Stomach (tissue), 4 donors: ENCODE measurements around the gene SLC16A8.

Experiments
- EP300 ChIP-seq: sonication (generic); formaldehyde crosslinking; IDR thresholded peaks from one replicate; pipeline ENCODE4 v1.6.1; 2017; ENCODE audit warnings: antibody characterized with exemption
- POLR2A ChIP-seq, 4 donors: fragments of 450-650 bp; IDR thresholded peaks; one replicate each; pipeline ENCODE4 v1.6.1; 2016; ENCODE audit warnings: antibody characterized with exemption in 4 of 4, control low read depth in 2 of 4, mild to moderate bottlenecking in 1 of 4, moderate library complexity in 1 of 4
- POLR2AphosphoS5 ChIP-seq, 3 donors: sonication (generic); formaldehyde crosslinking; IDR thresholded peaks; one replicate each; pipeline ENCODE4 v1.6.1; 2016; ENCODE audit warnings: antibody characterized with exemption in 3 of 3
- TF ChIP-seq, protein P1 (sequence below), 7 experiments: fragments of 450-650 bp in 4 of 7; fragments of 200-600 bp in 3 of 7; sonication (generic) in 3 of 7; IDR thresholded peaks; one replicate each; pipeline ENCODE4 v1.5.1; 2016 to 2019; ENCODE audit warnings: antibody characterized with exemption in 7 of 7, control low read depth in 2 of 7, mild to moderate bottlenecking in 1 of 7

DNA sequence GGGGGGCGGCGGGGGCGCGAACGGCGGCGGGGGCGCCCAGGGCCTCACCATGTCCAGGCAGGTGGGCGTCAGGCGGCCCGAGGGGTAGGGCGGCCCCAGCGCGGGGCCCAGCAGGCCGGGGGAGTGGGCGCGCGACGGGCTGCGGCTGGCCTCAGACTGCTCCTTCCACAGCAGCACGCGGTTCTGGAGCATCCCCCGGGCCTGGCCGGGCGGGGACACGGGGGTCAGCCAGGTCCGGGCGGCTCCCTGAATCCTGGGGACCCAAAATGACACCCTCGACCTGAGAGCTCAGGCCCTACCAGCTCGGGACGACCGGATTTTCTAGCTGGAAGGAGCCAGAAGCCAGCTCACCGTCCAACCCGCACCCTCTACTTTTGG lies 5.5 kb upstream of the SLC16A8 start:
- no peak for TF ChIP-seq EP300
- TF ChIP-seq, protein P1, sequence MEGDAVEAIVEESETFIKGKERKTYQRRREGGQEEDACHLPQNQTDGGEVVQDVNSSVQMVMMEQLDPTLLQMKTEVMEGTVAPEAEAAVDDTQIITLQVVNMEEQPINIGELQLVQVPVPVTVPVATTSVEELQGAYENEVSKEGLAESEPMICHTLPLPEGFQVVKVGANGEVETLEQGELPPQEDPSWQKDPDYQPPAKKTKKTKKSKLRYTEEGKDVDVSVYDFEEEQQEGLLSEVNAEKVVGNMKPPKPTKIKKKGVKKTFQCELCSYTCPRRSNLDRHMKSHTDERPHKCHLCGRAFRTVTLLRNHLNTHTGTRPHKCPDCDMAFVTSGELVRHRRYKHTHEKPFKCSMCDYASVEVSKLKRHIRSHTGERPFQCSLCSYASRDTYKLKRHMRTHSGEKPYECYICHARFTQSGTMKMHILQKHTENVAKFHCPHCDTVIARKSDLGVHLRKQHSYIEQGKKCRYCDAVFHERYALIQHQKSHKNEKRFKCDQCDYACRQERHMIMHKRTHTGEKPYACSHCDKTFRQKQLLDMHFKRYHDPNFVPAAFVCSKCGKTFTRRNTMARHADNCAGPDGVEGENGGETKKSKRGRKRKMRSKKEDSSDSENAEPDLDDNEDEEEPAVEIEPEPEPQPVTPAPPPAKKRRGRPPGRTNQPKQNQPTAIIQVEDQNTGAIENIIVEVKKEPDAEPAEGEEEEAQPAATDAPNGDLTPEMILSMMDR (IDR thresholded peaks at IDR 0.05): no peak
- TF ChIP-seq POLR2AphosphoS5 (IDR thresholded peaks at IDR 0.05): no peak
- TF ChIP-seq POLR2A (IDR thresholded peaks at IDR 0.05): no peak
